Measurements from ENCODE around the gene MLLT1.

DNA sequence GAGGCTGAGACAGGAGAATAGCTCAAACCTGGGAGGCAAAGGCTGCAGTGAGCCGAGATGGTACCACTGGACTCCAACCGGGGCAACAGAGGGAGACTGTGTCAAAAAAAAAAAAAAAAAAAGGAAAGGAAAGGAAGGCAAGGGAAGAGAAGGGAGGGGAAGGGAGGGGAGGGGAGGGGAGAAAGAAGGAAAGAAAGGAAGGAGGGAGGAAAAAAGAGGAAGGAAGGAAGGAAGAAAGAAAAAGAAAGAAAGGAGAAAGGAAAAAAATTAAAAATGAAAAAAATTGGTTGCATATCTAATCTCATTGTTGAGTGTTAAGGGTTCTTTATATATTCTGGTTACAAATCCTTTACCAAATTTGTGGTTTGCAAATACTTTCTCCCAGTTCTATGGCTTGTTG is 98.7 kb downstream of the MLLT1 start:
- TF ChIP-seq POLR2AphosphoS5 (IDR thresholded peaks at IDR 0.05) (no peak), POLR2A (IDR thresholded peaks at IDR 0.05) (no peak), EP300 (IDR thresholded peaks at IDR 0.05) (no peak)
- TF ChIP-seq, protein P1, sequence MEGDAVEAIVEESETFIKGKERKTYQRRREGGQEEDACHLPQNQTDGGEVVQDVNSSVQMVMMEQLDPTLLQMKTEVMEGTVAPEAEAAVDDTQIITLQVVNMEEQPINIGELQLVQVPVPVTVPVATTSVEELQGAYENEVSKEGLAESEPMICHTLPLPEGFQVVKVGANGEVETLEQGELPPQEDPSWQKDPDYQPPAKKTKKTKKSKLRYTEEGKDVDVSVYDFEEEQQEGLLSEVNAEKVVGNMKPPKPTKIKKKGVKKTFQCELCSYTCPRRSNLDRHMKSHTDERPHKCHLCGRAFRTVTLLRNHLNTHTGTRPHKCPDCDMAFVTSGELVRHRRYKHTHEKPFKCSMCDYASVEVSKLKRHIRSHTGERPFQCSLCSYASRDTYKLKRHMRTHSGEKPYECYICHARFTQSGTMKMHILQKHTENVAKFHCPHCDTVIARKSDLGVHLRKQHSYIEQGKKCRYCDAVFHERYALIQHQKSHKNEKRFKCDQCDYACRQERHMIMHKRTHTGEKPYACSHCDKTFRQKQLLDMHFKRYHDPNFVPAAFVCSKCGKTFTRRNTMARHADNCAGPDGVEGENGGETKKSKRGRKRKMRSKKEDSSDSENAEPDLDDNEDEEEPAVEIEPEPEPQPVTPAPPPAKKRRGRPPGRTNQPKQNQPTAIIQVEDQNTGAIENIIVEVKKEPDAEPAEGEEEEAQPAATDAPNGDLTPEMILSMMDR (IDR thresholded peaks at IDR 0.05) = no peak

Measured in stomach (tissue), 4 donors.